Upper lobe of right lung (tissue), 1 donor: ENCODE results near the gene ITPR3. TPM values are rescaled to one million over a fixed set of nuclear protein-coding genes. Genes with fewer than 3 reads are reported as not detected.

ENCODE experiments used
- ATAC-seq: fragments of 200-7000 bp; cut with Tn5 transposase; one replicate; pipeline ENCODE4 v1.9.1; 2020; ENCODE audit warnings: mild to moderate bottlenecking, moderate library complexity
- DNase-seq: peaks from one replicate; pipeline ENCODE4 v3.0.0-alpha.2; 2020
- H3K27ac ChIP-seq: fragments of 200-600 bp; one replicate; pipeline ENCODE4 v1.8.0; 2022
- H3K27me3 ChIP-seq: fragments of 200-600 bp; one replicate; pipeline ENCODE4 v1.8.0; 2022; ENCODE audit warnings: mild to moderate bottlenecking
- H3K36me3 ChIP-seq: fragments of 200-600 bp; one replicate; pipeline ENCODE4 v1.8.0; 2022
- H3K4me1 ChIP-seq: fragments of 200-600 bp; one replicate; pipeline ENCODE4 v1.8.0; 2022
- H3K4me3 ChIP-seq: fragments of 200-600 bp; one replicate; pipeline ENCODE4 v1.8.0; 2022; ENCODE audit warnings: mild to moderate bottlenecking
- H3K9me3 ChIP-seq: fragments of 200-600 bp; one replicate; pipeline ENCODE4 v1.8.0; 2022
- CTCF ChIP-seq: fragments of 200-600 bp; IDR thresholded peaks from one replicate; pipeline ENCODE4 v1.8.0; 2022; ENCODE audit warnings: antibody characterized with exemption
- intact Hi-C: fragments of 100-400 bp; cut with DNase I; formaldehyde crosslinking; loops from one replicate; pipeline ENCODE4 v1.11.0; 2022
- total RNA-seq: library from RNA; stranded (reverse); fragmentation: NEBNext Ultra II Directional; extraction: Animal tissue kit (Norgen Biotek cat#: 25700); gene quantifications from one replicate; pipeline ENCODE4 v1.2.1, GENCODE V29; 2021
- donor health status: DM: no; HTN: yes; CAD: no; lungs with severe emphysema.

The ITPR3 gene
- total RNA-seq, 1 donor from 2014 or later = 111 TPM

- ATAC-seq (peak; percentile 57), DNase-seq (no peak)
- H3K27me3 ChIP-seq = no peaks in the 10 kb centered on the region
- TF ChIP-seq CTCF = no peak
- H3K4me1 ChIP-seq = peaks cover 7% of the 10 kb centered on the region
- intact Hi-C loops = no loop called here
- peak overlapping the region; percentile 18 for H3K27ac ChIP-seq
- H3K9me3 ChIP-seq = no peaks in the 10 kb centered on the region
- no peaks in the 10 kb centered on the region for H3K36me3 ChIP-seq
- H3K4me3 ChIP-seq = no peak overlapping the region
Observed at GRCh38 chr6:33597551-33598322, 23.4 kb upstream of the ITPR3 start.

- TF ChIP-seq CTCF = no peak
- intact Hi-C loops = no loop called here
- Histone ChIP-seq H3K36me3 (no peaks in the 10 kb centered on the region), H3K4me1 (no peaks in the 10 kb centered on the region), H3K27me3 (no peaks in the 10 kb centered on the region), H3K27ac (no peak overlapping the region), H3K9me3 (no peaks in the 10 kb centered on the region), H3K4me3 (no peak overlapping the region)
- DNase-seq (no peak), ATAC-seq (peak; percentile 12)
Observed at GRCh38 chr6:33599413-33599938, 21.6 kb upstream of the ITPR3 start.

GRCh38 chr6:33600761-33601160, 20.4 kb upstream of the ITPR3 start:
- TF ChIP-seq CTCF = no peak
- no peak for DNase-seq
- no peak overlapping the region for H3K4me3 ChIP-seq
- intact Hi-C loops = no loop called here
- H3K27me3 ChIP-seq = no peaks in the 10 kb centered on the region
- no peaks in the 10 kb centered on the region for H3K9me3 ChIP-seq
- no peaks in the 10 kb centered on the region for H3K4me1 ChIP-seq
- ATAC-seq = no peak
- no peak overlapping the region for H3K27ac ChIP-seq
- no peaks in the 10 kb centered on the region for H3K36me3 ChIP-seq

GRCh38 chr6:33602180-33602579, 18.9 kb upstream of the ITPR3 start:
- H3K27me3 ChIP-seq = no peaks in the 10 kb centered on the region
- TF ChIP-seq CTCF = no peak
- H3K4me3 ChIP-seq = no peak overlapping the region
- DNase-seq (no peak), ATAC-seq (no peak)
- H3K4me1 ChIP-seq = no peaks in the 10 kb centered on the region
- H3K9me3 ChIP-seq = no peaks in the 10 kb centered on the region
- no peaks in the 10 kb centered on the region for H3K36me3 ChIP-seq
- intact Hi-C loops = no loop called here
- H3K27ac ChIP-seq = no peak overlapping the region

GRCh38 chr6:33604941-33605854, 15.9 kb upstream of the ITPR3 start:
- no peak overlapping the region for H3K27ac ChIP-seq

More at GRCh38 chr6:33604941-33605854, 15.9 kb upstream of the ITPR3 start:
- no peak for DNase-seq
- intact Hi-C loops = no loop called here
- H3K27me3 ChIP-seq = no peaks in the 10 kb centered on the region
- no peak for ATAC-seq
- no peaks in the 10 kb centered on the region for H3K9me3 ChIP-seq
- H3K4me1 ChIP-seq = peaks cover 7% of the 10 kb centered on the region
- H3K36me3 ChIP-seq = no peaks in the 10 kb centered on the region
- H3K4me3 ChIP-seq = no peak overlapping the region
- TF ChIP-seq CTCF = no peak
